Neuronal stem cell (in vitro differentiated cells): ENCODE measurements around the gene ARHGAP31.

Experiments
- DNase-seq: peaks from one replicate; pipeline ENCODE4 v3.0.0-alpha.2; 2013; ENCODE audit warnings: low spot score
- H2AFZ ChIP-seq: one replicate; pipeline ENCODE4 v1.6.1; 2013; ENCODE audit warnings: mild to moderate bottlenecking, low read length, inconsistent platforms
- H2AK5ac ChIP-seq: 2 replicates; pipeline ENCODE4 v1.6.1; 2013; ENCODE audit warnings: low read depth, mild to moderate bottlenecking, inconsistent platforms, low read length, moderate library complexity, mixed read lengths
- H2BK120ac ChIP-seq: 2 replicates; pipeline ENCODE4 v1.6.1; 2013; ENCODE audit warnings: low read depth, mild to moderate bottlenecking, inconsistent platforms, low read length, moderate library complexity, mixed read lengths
- H2BK12ac ChIP-seq: one replicate; pipeline ENCODE4 v1.6.1; 2013; ENCODE audit warnings: low read length, inconsistent platforms
- H2BK15ac ChIP-seq: 2 replicates; pipeline ENCODE4 v1.6.1; 2013; ENCODE audit warnings: mild to moderate bottlenecking, low read length, inconsistent platforms, mixed read lengths
- H2BK5ac ChIP-seq: one replicate; pipeline ENCODE4 v1.6.1; 2013; ENCODE audit warnings: inconsistent platforms, mild to moderate bottlenecking, low read length, moderate library complexity
- H3K14ac ChIP-seq: one replicate; pipeline ENCODE4 v1.6.1; 2013; ENCODE audit warnings: low read length, inconsistent platforms
- H3K18ac ChIP-seq: 2 replicates; pipeline ENCODE4 v1.6.1; 2013; ENCODE audit warnings: low read length, inconsistent platforms
- H3K23ac ChIP-seq: 2 replicates; pipeline ENCODE4 v1.6.1; 2013; ENCODE audit warnings: low read depth, mild to moderate bottlenecking, mixed read lengths, low read length, inconsistent platforms; ENCODE audit not compliant: poor library complexity
- H3K27ac ChIP-seq: replicated peaks from 3 replicates; pipeline ENCODE4 v1.5.1; 2013; ENCODE audit warnings: low read length, inconsistent platforms
- H3K27me3 ChIP-seq, 3 experiments: 2 replicates each; pipeline ENCODE4 v1.6.1; 2013; ENCODE audit warnings: low read length in 3 of 3, mild to moderate bottlenecking in 2 of 3, inconsistent platforms in 1 of 3, low read depth in 1 of 3, mixed read lengths in 1 of 3, moderate library complexity in 1 of 3; ENCODE audit not compliant: control insufficient read depth in 3 of 3, insufficient read depth in 3 of 3
- H3K36me3 ChIP-seq, 2 donors: replicated peaks in 1 of 2; 2 replicates each; pipeline ENCODE4 v1.6.1; 2013; ENCODE audit warnings: low read length in 2 of 2; ENCODE audit not compliant: control insufficient read depth in 2 of 2, insufficient read depth in 2 of 2
- H3K4ac ChIP-seq: 2 replicates; pipeline ENCODE4 v1.6.1; 2013; ENCODE audit warnings: inconsistent platforms, mild to moderate bottlenecking, low read length, moderate library complexity
- H3K4me1 ChIP-seq, 2 donors: 1 replicate in 1 of 2; 2 replicates in 1 of 2; pipeline ENCODE4 v1.6.1; 2013; ENCODE audit warnings: low read length in 2 of 2, low read depth in 1 of 2; ENCODE audit not compliant: control insufficient read depth in 2 of 2, insufficient read depth in 1 of 2
- H3K4me2 ChIP-seq: one replicate; pipeline ENCODE4 v1.6.1; 2013; ENCODE audit warnings: mild to moderate bottlenecking, low read length, inconsistent platforms; ENCODE audit not compliant: insufficient read depth, poor library complexity, severe bottlenecking
- H3K4me3 ChIP-seq, 2 donors: 2 replicates each; pipeline ENCODE4 v1.5.1; 2013; ENCODE audit warnings: low read length in 2 of 2, mild to moderate bottlenecking in 2 of 2, inconsistent platforms in 1 of 2, moderate library complexity in 1 of 2
- H3K79me1 ChIP-seq: one replicate; pipeline ENCODE4 v1.6.1; 2013; ENCODE audit warnings: low read depth, mild to moderate bottlenecking, inconsistent platforms, low read length, moderate library complexity
- H3K9ac ChIP-seq: one replicate; pipeline ENCODE4 v1.6.1; 2013; ENCODE audit warnings: mild to moderate bottlenecking, low read depth, low read length, inconsistent platforms; ENCODE audit not compliant: poor library complexity
- H3K9me3 ChIP-seq, 2 donors: replicated peaks in 1 of 2; 2 replicates each; pipeline versions ENCODE3 to v1.6.1; 2013; ENCODE audit warnings: low read length in 2 of 2, mild to moderate bottlenecking in 2 of 2, inconsistent platforms in 1 of 2, low read depth in 1 of 2, mixed read lengths in 1 of 2, moderate library complexity in 1 of 2; ENCODE audit not compliant: control insufficient read depth in 2 of 2, insufficient read depth in 1 of 2
- H4K8ac ChIP-seq: one replicate; pipeline ENCODE4 v1.6.1; 2013; ENCODE audit warnings: low read depth, mild to moderate bottlenecking, inconsistent platforms, low read length, moderate library complexity
- H4K91ac ChIP-seq: one replicate; pipeline ENCODE4 v1.6.1; 2013; ENCODE audit warnings: low read length, low read depth, mild to moderate bottlenecking, inconsistent platforms; ENCODE audit not compliant: poor library complexity
- WGBS, 2 donors: extraction: QIAGEN DNeasy Blood & Tissue Kit; methylation state at CpG; one replicate each; pipeline ENCODE4 v1.1.7; 2013; ENCODE audit warnings: missing lambda C conversion rate in 2 of 2, mixed read lengths in 1 of 2; ENCODE audit not compliant: insufficient read length in 2 of 2, insufficient replicate concordance in 1 of 2; ENCODE audit errors: extremely low coverage in 2 of 2; 5-methylcytosine and 5-hydroxymethylcytosine counted together

The ARHGAP31 gene

GRCh38 chr3:119388577-119388976 is 94.4 kb downstream of the ARHGAP31 start:
- Histone ChIP-seq H3K23ac (no peak overlapping the region), H2BK5ac (no peak overlapping the region), H3K4me1 (peaks cover 0 to 2% of the 10 kb centered on the region in 2 donors), H3K9me3 (no peaks in the 10 kb centered on the region), H4K8ac (no peak overlapping the region), H3K79me1 (no peaks in the 10 kb centered on the region), H3K4ac (no peak overlapping the region), H3K18ac (no peak overlapping the region), H3K4me2 (no peak overlapping the region), H3K14ac (no peak overlapping the region), H3K9ac (no peak overlapping the region), H2BK15ac (no peak overlapping the region), H2BK120ac (no peak overlapping the region), H4K91ac (no peak overlapping the region), H2AK5ac (no peak overlapping the region), H3K27ac (no peak overlapping the region), H3K27me3 (no peaks in the 10 kb centered on the region), H3K4me3 (no peak overlapping the region), H2BK12ac (no peak overlapping the region), H3K36me3 (no peaks in the 10 kb centered on the region), H2AFZ (no peak overlapping the region)
- no peak for DNase-seq
- no CpG with 5 or more reads among the region's 8 CpGs for WGBS, 2 donors

DNA sequence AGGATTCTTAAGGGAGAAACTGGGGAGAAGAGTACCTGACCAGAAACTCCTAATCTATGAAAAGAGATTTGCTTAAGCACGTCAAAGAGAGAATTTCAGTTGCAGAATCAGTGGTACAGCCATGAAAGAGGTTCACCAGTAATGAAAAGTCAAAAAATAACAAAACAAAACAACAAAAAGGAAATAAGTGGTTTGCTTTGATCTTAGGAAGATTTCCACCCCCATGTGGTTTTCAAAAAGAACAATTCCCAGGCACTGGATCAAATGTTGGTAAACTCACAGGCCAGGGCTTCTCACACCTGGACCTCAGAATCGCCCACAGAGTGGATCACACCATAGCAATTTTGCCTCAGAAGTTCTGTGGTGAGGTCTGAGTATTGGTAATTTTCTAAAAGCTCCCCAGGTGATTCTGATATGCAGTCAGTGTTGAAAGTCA is 101.8 kb downstream of the ARHGAP31 start:
- H2BK15ac ChIP-seq: no peak overlapping the region
- H3K4me2 ChIP-seq: no peak overlapping the region
- no peak overlapping the region for H2BK120ac ChIP-seq
- H2BK12ac ChIP-seq: no peak overlapping the region
- no peak overlapping the region for H3K14ac ChIP-seq
- no peak for DNase-seq
- no CpG with 5 or more reads among the region's 2 CpGs for WGBS, 2 donors
- H3K9me3 ChIP-seq: no peaks in the 10 kb centered on the region
- H2AFZ ChIP-seq: no peak overlapping the region
- no peak overlapping the region for H3K18ac ChIP-seq
- no peak overlapping the region for H3K4me3 ChIP-seq
- H4K8ac ChIP-seq: no peak overlapping the region
- H3K36me3 ChIP-seq: no peaks in the 10 kb centered on the region
- H3K9ac ChIP-seq: no peak overlapping the region
- H3K27ac ChIP-seq: no peak overlapping the region
- no peaks in the 10 kb centered on the region for H3K79me1 ChIP-seq
- no peak overlapping the region for H2BK5ac ChIP-seq
- H4K91ac ChIP-seq: no peak overlapping the region
- no peak overlapping the region for H3K23ac ChIP-seq
- no peaks in the 10 kb centered on the region for H3K27me3 ChIP-seq
- H3K4ac ChIP-seq: no peak overlapping the region
- H3K4me1 ChIP-seq: no peaks in the 10 kb centered on the region
- H2AK5ac ChIP-seq: no peak overlapping the region

DNA sequence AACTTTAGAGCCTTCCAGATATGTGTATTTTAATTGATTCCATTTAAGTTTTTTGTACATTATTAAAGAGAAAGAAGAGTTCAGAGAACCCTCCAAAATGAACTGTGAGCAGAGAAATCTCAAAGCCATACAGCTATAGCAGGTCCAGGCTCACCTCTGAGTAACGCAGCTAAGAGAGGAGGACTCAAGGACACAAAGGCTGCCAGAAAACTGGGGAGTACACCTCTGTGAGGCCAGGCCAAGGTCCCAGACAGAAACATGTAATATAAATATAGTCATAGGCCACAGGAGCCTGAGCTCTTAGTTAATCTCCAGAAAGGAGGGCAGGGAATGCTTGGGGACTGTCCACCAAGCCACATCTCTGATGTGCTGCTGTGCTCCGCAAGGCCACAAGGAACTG is 102.7 kb downstream of the ARHGAP31 start:
- no peak overlapping the region for H2BK120ac ChIP-seq
- H3K4me3 ChIP-seq: no peak overlapping the region
- H3K9ac ChIP-seq: no peak overlapping the region
- no peak overlapping the region for H3K4me2 ChIP-seq
- H3K18ac ChIP-seq: no peak overlapping the region
- peaks cover 0 to 6% of the 10 kb centered on the region in 2 donors for H3K4me1 ChIP-seq
- H2BK12ac ChIP-seq: no peak overlapping the region
- H3K23ac ChIP-seq: no peak overlapping the region
- WGBS, 2 donors: no CpG with 5 or more reads among the region's 2 CpGs
- DNase-seq: no peak
- no peak overlapping the region for H2AFZ ChIP-seq
- no peaks in the 10 kb centered on the region for H3K27me3 ChIP-seq
- H2AK5ac ChIP-seq: no peak overlapping the region
- no peak overlapping the region for H4K8ac ChIP-seq
- no peak overlapping the region for H3K14ac ChIP-seq
- H3K79me1 ChIP-seq: no peaks in the 10 kb centered on the region
- H3K9me3 ChIP-seq: no peaks in the 10 kb centered on the region
- no peak overlapping the region for H3K27ac ChIP-seq
- no peak overlapping the region for H2BK5ac ChIP-seq
- no peak overlapping the region for H3K4ac ChIP-seq
- H3K36me3 ChIP-seq: no peaks in the 10 kb centered on the region
- H2BK15ac ChIP-seq: no peak overlapping the region
- H4K91ac ChIP-seq: no peak overlapping the region

DNA sequence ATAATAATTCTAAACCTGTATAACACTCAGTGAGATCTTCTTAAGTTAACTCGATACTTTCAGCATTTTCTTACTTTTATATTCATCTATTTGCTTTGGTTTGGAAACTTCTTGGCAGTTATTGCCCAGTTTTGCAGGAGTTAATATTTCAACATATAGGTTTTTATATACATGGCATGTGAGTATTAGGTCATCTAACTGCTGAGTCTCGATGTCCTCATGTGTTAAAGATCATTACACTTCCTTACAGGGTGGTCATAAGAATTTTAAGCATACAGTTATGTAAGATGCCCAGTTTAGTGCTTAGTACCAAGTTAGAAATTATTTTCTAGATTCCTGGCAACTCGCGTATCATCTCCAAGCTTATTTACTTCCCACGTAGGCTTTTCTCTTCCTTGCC is 106.3 kb downstream of the ARHGAP31 start:
- Histone ChIP-seq H4K8ac (no peak overlapping the region), H3K27ac (no peak overlapping the region), H3K14ac (no peak overlapping the region), H3K4me3 (no peak overlapping the region), H2BK15ac (no peak overlapping the region), H3K23ac (no peak overlapping the region), H2BK120ac (no peak overlapping the region), H3K27me3 (no peaks in the 10 kb centered on the region), H2BK5ac (no peak overlapping the region), H4K91ac (no peak overlapping the region), H3K9me3 (no peaks in the 10 kb centered on the region), H3K18ac (no peak overlapping the region), H3K4me1 (peaks cover 3 to 8% of the 10 kb centered on the region in 2 donors), H3K4me2 (no peak overlapping the region), H2AFZ (no peak overlapping the region), H2AK5ac (no peak overlapping the region), H3K36me3 (no peaks in the 10 kb centered on the region), H3K9ac (no peak overlapping the region), H3K79me1 (no peaks in the 10 kb centered on the region), H2BK12ac (no peak overlapping the region), H3K4ac (no peak overlapping the region)
- WGBS, 2 donors: no CpG with 5 or more reads among the region's 5 CpGs
- no peak for DNase-seq
